ENCODE results near the gene PRKAG2. TPM values are rescaled to one million over a fixed set of nuclear protein-coding genes. Genes with fewer than 3 reads are reported as not detected.

Gene PRKAG2
- total and polyA plus RNA-seq, 2 of the 8 experiments (the other 6 are each of a cell fraction or from before 2014, with no cell fraction given), result 7.5 to 18.1 TPM

- Histone ChIP-seq H4K5ac (ENCODE audit: insufficient read length, low read depth, low read length) (no peak overlapping the region), H3K14ac (ENCODE audit: insufficient read length) (no peak overlapping the region), H3K4ac (replicated peaks; ENCODE audit: insufficient read length, low read depth, low read length) (no peak overlapping the region), H3K23ac (ENCODE audit: insufficient read length) (no peak overlapping the region), H3K9ac (replicated peaks in 1 of 4; ENCODE audit: extremely low read depth in 1 of 4, low read depth in 3 of 4, low read length in 3 of 4) (no peak overlapping the region), H3K9me3 (ENCODE audit: insufficient read depth in 2 of 2, low read depth in 1 of 2, low read length in 1 of 2) (no peaks in the 10 kb centered on the region), H2AK5ac (ENCODE audit: low read depth, low read length) (no peak overlapping the region), H2BK15ac (ENCODE audit: low read length) (no peak overlapping the region), H3K4me2 (ENCODE audit: insufficient read depth in 1 of 2, low read depth in 2 of 2, low read length in 2 of 2) (no peak overlapping the region), H3K56ac (replicated peaks; ENCODE audit: insufficient read length, low read depth, low read length) (no peak overlapping the region), H2AFZ (ENCODE audit: low read length) (no peak overlapping the region), H3K18ac (ENCODE audit: extremely low read depth, low read length) (no peak overlapping the region), H3K23me2 (ENCODE audit: low read depth, low read length) (no peaks in the 10 kb centered on the region), H4K8ac (ENCODE audit: extremely low read depth, insufficient read depth, low read length) (0 out of 2 replicates have a peak overlapping the region, but pooled peaks have one; percentile 78), H3K36me3 (ENCODE audit: control insufficient read depth in 2 of 4, insufficient read depth in 4 of 4, low read length in 3 of 4) (no peaks in the 10 kb centered on the region), H4K91ac (replicated peaks; ENCODE audit: insufficient read length, low read length) (no peak overlapping the region), H3K4me3 (ENCODE audit: extremely low read depth in 1 of 4, insufficient read depth in 2 of 4, low read depth in 3 of 4, low read length in 4 of 4) (no peak overlapping the region), H3K27ac (ENCODE audit: low read depth, low read length) (no peak overlapping the region), H3K4me1 (replicated peaks in 1 of 4; ENCODE audit: control insufficient read depth in 3 of 4, insufficient read depth in 4 of 4, low read length in 3 of 4) (peaks cover 0 to 3% (median under 1%) of the 10 kb centered on the region in 4 experiments; a peak in 3 of 7 replicates), H3K27me3 (replicated peaks in 1 of 4; ENCODE audit: control insufficient read depth in 3 of 4, extremely low read depth in 1 of 4, insufficient read depth in 3 of 4, low read length in 3 of 4) (no peaks in the 10 kb centered on the region), H2BK5ac (ENCODE audit: low read depth, low read length) (no peak overlapping the region), H2BK12ac (ENCODE audit: low read depth, low read length) (no peak overlapping the region), H3K79me2 (ENCODE audit: control insufficient read depth in 1 of 2, insufficient read depth in 2 of 2, low read length in 2 of 2) (no peaks in the 10 kb centered on the region), H2BK120ac (replicated peaks; ENCODE audit: low read depth, low read length) (no peak overlapping the region), H2BK20ac (ENCODE audit: low read length) (no peak overlapping the region), H3K79me1 (ENCODE audit: low read depth, low read length) (no peaks in the 10 kb centered on the region), H4K20me1 (replicated peaks in 1 of 2; ENCODE audit: control insufficient read depth in 1 of 2, insufficient read depth in 2 of 2, low read length in 2 of 2) (no peaks in the 10 kb centered on the region)
- DNase-seq (ENCODE audit: low read depth in 1 of 2, low spot score in 2 of 2), result no peak
- WGBS, 2 experiments (ENCODE audit: extremely low coverage in 1 of 2, insufficient coverage in 1 of 2, insufficient read length in 1 of 2, insufficient replicate concordance in 2 of 2, low coverage in 1 of 2, low lambda C conversion rate in 2 of 2, missing lambda C conversion rate in 1 of 2), result 88% methylated on average over 9 of the region's 11 CpGs; no CpG with 5 or more reads in 1 of the 2 experiments
- TF ChIP-seq CTCF (IDR thresholded peaks at IDR 0.05; ENCODE audit: control extremely low read depth in 1 of 3, insufficient read depth in 1 of 3, low read depth in 1 of 3, low read length in 3 of 3) (peak; percentile 37 to 94 (median 65)), TAF1 (IDR thresholded peaks at IDR 0.05; ENCODE audit: low read depth, low read length) (no peak), E2F6 (IDR thresholded peaks at IDR 0.05) (no peak), RAD21 (IDR thresholded peaks at IDR 0.05 in 1 of 2, conservative IDR thresholded peaks at IDR 0.05 in 1 of 2; ENCODE audit: low read depth in 2 of 2, low read length in 2 of 2) (peak; percentile 61 to 70), POLR2AphosphoS5 (IDR thresholded peaks at IDR 0.05; ENCODE audit: low read depth, low read length) (no peak), EP300 (IDR thresholded peaks at IDR 0.05; ENCODE audit: borderline replicate concordance in 1 of 2, low read depth in 2 of 2, low read length in 2 of 2) (no peak), TCF12 (IDR thresholded peaks at IDR 0.05; ENCODE audit: low read depth, low read length) (no peak), SP4 (IDR thresholded peaks at IDR 0.05; ENCODE audit: low read length) (no peak), JUND (IDR thresholded peaks at IDR 0.05; ENCODE audit: low read length) (no peak)
- ChIA-PET POLR2A (ENCODE audit: partially characterized antibody) (no interaction called here), CTCF (ENCODE audit: partially characterized antibody) (interaction anchor here (0.6 to 2.0 kb wide), 18 partner anchors 10 to 277 kb away, joined by 3 to 7 read pairs (median 4); no protein-coding TSS in a partner anchor)
- no peak for FAIRE-seq
Observed at GRCh38 chr7:151863386-151864079, 13.4 kb downstream of the PRKAG2 start.

All from H1 (cell line).